Choroid plexus epithelial cell (primary cell): ENCODE measurements around the gene BPIFB6.

Experiments used
- DNase-seq: peaks from one replicate; pipeline ENCODE4 v3.0.0-alpha.2; 2010; ENCODE audit warnings: low read depth
- H3K4me3 ChIP-seq: 2 replicates; pipeline ENCODE4 v1.5.1; 2011; ENCODE audit warnings: low read depth, mild to moderate bottlenecking, control low read depth, low read length, moderate library complexity
- CTCF ChIP-seq: conservative IDR thresholded peaks from 2 replicates; pipeline ENCODE4 v1.5.1; 2011; ENCODE audit warnings: low read depth, mild to moderate bottlenecking, control low read depth, inconsistent platforms, low read length, moderate library complexity

Gene BPIFB6

GRCh38 chr20:33083544-33084340 lies 52.3 kb downstream of the BPIFB6 start:
- TF ChIP-seq CTCF: no peak
- no peak overlapping the region for H3K4me3 ChIP-seq
- no peak for DNase-seq

DNA sequence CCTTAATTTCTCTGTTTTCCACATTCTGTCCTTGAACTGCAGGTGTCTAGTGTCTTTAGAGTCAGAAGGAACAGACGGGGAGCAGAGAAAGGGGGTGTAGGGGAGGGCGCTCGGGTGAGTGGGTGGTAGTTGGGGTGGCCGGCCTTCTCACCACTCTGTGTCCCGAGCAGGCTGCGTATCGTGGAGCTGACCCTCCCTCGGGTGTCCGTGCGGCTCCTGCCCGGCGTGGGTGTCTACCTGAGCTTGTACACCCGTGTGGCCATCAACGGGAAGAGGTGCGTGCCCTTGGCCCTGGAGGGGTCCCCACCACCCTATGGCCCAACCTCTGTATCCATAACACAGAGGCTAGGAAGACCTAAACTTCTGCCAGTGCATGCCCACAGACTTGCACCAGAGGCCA lies 53.3 kb downstream of the BPIFB6 start:
- DNase-seq: no peak
- no peak overlapping the region for H3K4me3 ChIP-seq
- TF ChIP-seq CTCF: no peak

DNA sequence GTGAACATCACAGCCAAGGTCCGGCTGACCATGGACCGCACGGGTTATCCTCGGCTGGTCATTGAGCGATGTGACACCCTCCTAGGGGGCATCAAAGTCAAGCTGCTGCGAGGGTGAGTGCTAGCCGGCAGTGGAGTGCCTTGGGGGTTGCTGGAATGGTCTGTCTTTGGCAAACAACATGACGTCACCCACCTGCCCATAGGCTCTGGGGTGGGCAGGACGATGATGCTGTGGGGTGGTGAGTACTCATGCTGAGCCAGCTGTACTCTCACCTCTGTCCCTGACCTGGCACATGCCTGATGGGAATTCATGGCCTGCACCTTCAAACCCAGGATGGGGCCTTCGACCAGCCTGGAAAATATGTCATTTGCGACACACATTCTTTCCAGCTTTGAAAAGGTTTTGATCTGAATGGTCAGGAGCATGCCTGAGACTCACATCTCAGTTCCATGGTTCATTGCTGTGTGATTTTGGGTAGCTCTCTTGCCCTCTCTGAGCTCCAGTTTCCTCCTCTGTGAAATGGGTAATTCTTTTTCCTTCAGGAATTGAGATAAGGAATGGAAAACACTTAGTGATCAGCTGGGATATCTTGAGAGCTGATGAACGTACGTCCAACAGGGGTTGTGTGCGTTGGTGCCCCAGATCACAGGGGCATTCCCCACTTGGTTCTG lies 54.7 kb downstream of the BPIFB6 start:
- no peak for DNase-seq
- H3K4me3 ChIP-seq: no peak overlapping the region
- TF ChIP-seq CTCF: no peak

DNA sequence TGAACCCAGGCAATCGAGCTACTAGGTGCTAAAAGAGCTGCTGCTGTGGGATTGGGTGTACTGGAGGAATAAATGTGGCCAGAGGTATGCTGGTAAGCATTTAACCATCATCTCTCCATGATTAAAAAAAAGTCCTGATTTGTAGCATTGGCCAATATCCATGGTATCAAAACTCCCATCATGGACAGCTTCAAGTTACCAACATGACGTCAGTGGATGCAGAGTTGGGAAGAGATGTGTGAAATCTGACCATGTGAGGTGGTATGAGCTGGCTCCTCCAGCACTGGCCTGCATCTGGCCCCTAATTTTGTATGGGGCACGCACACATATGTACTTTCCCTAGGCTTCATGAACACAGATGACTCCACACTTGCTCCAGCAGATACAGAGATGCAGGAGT lies 59.7 kb downstream of the BPIFB6 start:
- no peak for TF ChIP-seq CTCF
- no peak for DNase-seq
- H3K4me3 ChIP-seq: no peak overlapping the region

DNA sequence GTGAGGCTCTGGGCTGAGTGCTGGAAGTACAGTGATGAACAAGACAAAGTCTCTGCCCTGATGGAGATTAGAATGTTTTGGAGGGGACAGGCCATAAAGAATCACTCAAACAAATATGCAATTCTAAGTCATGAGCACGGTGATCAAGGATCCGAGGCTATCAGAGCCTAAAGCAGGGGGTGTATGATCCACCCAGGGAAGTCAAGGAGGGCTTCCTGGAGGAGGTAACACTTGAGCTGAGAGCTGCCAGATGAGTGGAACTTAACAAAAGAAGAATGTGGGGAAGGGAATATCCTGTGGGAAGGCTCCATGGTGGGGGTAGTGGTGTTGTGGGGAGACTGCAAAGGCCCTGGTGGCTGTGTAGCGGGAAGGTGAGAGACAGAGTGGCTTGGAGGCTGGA lies 60.2 kb downstream of the BPIFB6 start:
- TF ChIP-seq CTCF: no peak
- no peak for DNase-seq
- no peak overlapping the region for H3K4me3 ChIP-seq

DNA sequence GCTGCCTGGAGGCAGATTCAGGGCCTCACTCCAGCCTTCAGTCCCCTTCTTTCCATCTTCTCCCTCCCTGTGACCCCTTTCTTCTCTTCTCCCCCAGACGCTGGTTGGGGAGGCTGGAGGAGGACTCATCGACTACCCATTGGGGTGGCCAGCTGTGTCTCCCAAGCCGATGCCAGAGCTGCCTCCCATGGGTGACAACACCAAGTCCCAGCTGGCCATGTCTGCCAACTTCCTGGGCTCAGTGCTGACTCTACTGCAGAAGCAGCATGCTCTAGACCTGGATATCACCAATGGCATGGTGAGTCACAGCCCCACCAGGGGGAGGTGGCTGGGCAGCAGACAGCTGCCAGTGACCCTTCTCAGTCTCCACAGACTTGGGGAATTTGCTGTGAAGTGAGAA lies 60.9 kb downstream of the BPIFB6 start:
- DNase-seq: no peak
- H3K4me3 ChIP-seq: no peak overlapping the region
- no peak for TF ChIP-seq CTCF

- TF ChIP-seq CTCF: no peak
- H3K4me3 ChIP-seq: no peak overlapping the region
- no peak for DNase-seq
These were observed 61.6 kb downstream of the BPIFB6 start for GRCh38 chr20:33093074-33093473.
